HG03095 (cell line): ENCODE results near the gene CHCHD5.
"Not testable (repeated sequence)": the region's sequence is repeated elsewhere in the genome, so short reads cannot be mapped to it uniquely, and the experiment has no call there.

Source experiments
- ATAC-seq: cut with Tn5 transposase; IDR thresholded peaks from one replicate; pipeline ENCODE4 v1.9.1; 2021; ENCODE audit warnings: moderate library complexity; ENCODE audit not compliant: unreplicated experiment

Gene CHCHD5

DNA sequence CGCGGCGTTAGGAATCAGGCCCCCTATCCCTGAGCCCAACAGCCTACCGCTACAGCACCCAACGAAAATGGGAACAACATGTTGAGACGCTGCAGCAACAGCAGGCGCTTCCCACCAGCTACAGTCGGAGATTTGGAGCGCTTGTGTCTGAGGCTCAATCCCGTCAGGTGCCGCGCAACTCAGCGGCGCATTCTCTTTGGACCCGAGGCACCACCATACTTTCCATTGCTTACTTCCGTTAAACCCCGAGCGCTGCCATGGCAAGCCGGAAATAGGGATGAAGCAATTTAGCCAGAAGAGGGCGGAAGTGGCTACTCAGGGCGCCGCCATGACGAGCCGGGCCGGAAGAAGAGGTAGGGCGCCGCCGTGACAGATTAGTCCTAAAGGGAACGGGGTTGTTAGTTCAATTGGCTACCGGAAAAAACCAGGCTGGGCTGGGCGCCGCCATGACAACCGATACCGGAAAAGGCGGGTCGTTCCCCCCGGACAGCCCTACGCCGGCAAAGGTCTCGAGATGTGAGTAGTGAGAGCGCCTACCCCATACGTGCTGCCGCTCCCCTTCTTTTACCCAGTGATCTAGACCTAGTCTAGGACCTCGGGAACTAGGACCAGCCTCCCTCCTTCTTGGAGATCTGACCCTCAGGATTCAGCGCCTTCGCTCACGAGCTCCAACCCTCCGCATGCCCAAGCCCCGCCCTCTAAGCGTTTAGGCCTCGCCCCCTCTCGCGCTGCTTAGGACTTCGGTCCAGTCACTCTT is at the start of gene CHCHD5:
Gene CHCHD5, plus strand, starts transcription at position 476 of the 757 bp plus-strand sequence. Its CDS starts 39 bp downstream, at position 515.
- ATAC-seq, result peak; percentile 79

DNA sequence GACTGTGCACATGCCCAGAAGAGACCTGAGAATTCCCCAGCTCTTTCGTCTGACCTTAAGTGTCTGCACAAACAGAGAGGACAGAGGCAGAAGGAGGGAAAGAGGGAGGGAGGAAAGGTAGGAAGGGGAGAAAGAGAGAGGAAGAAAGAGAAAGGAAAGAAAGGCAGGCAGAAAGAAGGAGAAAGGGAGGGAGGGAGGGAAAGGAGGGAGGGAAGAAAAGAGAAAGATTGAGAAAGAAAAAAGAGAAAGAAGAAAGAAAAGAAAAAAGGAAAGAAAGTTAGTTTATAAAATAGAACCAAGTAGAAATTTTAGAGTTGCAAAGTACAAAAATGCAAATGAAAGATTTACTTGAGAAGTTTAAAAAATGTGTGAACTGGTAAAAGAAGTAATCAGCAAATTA is 49.6 kb upstream of the CHCHD5 start:
- no peak for ATAC-seq

DNA sequence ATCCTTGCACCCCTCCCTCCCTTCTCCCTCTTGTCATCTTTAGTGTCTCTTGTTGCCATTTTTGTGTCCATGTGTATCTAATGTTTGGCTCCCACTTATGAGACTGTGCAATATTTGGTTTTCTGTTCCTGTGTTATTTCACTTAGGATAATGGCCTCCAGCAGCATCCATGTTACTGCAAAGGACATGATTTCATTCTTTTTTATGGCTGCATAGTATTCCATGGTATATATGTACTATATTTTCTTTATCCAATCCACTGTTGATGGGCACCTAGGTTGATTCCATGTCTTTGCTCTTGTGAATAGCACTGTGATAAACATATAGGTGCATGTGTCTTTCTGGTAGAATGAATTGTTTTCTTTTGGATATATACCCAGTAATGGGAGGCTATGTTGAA is 47.7 kb upstream of the CHCHD5 start:
- not testable (repeated sequence) for ATAC-seq

DNA sequence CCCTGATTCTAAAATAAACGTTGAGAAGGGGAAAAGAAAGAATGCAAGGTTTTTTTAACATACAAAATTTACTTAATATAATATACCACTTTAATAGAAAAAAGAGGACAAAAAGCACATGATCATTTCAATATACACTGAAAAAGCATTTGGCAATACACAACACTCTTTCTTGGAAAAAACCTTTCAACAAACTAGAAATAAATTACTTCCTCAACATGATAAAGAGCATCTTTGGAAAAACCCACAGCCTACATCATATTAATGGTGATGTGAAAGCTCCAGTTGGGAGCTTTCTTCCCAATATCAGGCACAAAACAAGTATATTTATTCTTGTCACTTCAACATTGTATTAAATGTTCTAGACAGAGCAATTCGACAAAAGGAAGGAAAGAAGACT is 45.1 kb upstream of the CHCHD5 start:
- ATAC-seq, result no peak

DNA sequence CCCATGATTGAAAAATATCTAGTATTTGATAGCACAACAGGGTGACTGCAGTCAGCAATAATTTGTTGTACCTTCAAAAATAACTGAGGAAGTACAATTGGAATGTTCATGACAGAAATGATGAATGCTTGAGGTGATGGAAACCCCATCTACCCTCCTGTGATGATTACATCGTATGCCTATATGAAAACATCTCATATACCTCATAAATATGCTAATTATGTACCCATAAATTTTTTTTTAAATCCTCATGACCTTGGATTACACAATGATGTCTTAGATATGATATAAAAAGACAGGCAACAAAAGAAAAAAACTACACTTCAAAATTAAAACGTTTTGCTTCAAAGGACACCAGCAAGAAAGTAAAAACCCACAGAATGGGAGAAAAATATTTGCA is 43.5 kb upstream of the CHCHD5 start:
- no peak for ATAC-seq

- ATAC-seq, result peak; percentile 55
Measured at GRCh38 chr2:112541315-112542122, 42.9 kb upstream of the CHCHD5 start.

DNA sequence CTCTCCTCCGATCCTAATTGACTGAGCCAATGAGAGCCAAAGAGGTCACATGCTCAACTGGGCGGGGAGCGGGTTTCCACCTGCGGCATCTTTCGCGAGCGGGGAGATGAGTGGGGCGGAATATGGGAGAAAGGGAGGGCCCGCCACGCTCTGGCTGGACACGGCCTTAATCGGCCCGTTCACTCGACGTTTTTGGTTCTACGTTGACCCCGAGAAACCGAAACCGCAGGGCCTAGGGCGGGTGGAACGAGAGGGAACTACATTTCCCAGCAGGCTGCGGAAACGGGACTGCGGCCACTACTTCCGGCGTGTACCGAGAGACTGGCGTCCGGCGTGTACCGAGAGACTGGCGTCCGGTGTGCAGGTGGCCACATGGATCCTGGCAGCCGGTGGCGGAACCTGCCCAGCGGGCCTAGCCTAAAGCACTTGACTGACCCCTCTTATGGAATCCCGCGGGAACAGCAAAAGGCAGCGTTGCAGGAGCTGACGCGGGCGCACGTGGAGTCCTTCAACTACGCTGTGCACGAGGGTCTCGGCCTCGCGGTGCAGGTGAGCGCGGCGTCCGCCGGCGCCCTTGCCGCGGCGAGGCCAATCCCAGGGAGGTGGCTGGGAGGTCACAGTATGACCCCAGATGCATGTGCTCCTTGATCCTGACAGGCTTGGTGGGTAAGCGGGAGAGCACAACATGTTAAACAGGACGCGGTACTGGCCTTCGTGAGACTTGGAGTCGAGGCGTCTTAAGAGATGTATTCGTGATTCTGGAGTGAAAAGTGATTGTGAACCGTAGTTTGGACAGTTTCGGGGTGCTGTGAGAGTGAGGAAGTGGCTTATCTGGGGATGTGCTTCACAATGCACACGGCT is 42.1 kb upstream of the CHCHD5 start, which contains the start of gene POLR1B:
Gene POLR1B, plus strand, starts transcription at position 343 of the 861 bp plus-strand sequence. Its CDS starts 30 bp downstream, at position 373.
- ATAC-seq, result peak; percentile 80

- no peak for ATAC-seq
Measured at GRCh38 chr2:112542984-112543661, 41.3 kb upstream of the CHCHD5 start.

GRCh38 chr2:112547333-112547732 is 37.1 kb upstream of the CHCHD5 start:
- ATAC-seq, result no peak

GRCh38 chr2:112548980-112549379 is 35.4 kb upstream of the CHCHD5 start:
- no peak for ATAC-seq

DNA sequence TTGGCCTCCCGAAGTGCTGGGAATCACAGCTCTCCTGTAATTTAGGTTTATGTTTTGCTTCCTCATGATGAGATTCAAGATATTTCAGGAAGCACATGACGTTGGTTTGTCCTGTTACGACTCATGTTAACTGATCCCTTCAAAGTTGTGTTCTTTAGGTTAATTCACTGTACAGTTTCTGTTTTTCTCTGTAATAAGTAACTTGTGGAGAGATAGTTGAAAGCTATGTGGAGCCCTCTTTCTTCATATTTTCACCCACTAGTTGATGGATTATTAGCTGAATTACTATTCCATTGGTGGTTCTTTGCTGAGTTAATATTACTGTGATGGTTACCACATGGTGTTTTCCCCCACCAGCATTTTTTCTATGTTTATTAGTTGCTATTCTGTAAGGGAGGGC is 18.3 kb upstream of the CHCHD5 start:
- no peak for ATAC-seq

DNA sequence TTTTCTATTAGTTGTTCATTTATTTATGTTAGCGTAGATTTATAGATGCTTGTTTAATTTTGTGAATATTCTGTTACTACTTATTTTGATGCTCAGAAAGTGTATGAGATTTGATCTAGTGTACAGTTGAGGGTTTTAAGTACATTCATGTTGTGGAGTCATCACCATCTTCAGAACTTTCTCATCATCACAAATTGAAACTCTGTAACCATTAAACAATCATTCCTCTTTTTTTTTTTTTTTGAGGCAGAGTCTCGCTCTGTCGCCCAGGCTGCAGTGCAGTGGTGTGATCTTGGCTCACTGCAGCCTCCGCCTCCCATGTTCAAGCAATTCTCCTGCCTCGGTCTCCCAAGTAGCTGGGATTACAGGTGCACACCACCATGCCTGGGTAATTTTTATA is 17.9 kb upstream of the CHCHD5 start:
- ATAC-seq, result not testable (repeated sequence)

DNA sequence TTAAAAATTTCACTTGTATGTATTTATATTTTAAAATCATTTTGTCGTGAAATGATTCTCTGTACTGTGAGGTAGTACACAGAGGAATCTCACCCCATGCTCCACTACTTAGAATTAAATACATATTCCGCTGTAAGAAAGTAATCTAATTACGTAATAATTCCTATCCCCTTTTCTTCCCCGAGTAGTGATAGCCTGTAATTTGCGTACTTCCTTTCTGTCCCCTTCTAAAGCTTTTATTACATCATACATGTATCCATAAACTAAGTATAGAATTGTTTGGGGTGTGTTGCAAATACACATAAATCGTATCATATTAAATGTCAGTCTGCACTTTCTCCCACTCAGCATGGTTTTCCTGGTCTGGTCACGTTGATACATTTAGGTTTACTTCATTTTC is 12.4 kb upstream of the CHCHD5 start:
- ATAC-seq, result no peak

- no peak for ATAC-seq
Measured at GRCh38 chr2:112577756-112578155, 6.7 kb upstream of the CHCHD5 start.

- no peak for ATAC-seq
Measured at GRCh38 chr2:112579241-112579640, 5.2 kb upstream of the CHCHD5 start.

DNA sequence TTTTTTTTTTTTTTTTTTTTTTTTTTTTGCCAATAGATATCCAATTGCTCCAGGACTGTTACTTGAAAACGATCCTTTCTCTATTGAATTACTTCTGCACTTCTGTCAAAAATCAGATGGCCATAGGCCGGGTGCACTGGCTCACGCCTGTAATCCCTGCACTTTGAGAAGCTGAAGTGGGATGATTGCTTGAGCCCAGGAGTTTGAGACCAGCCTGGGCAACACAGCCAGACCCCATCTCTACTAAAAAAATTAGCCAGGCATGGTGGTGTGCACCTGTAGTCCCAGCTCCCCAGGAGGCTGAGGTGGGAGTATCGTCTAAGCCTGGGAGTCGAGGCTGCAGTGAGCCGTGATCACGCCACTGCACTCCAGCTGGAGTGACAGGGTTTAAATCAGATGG is 4.3 kb upstream of the CHCHD5 start:
- no peak for ATAC-seq

DNA sequence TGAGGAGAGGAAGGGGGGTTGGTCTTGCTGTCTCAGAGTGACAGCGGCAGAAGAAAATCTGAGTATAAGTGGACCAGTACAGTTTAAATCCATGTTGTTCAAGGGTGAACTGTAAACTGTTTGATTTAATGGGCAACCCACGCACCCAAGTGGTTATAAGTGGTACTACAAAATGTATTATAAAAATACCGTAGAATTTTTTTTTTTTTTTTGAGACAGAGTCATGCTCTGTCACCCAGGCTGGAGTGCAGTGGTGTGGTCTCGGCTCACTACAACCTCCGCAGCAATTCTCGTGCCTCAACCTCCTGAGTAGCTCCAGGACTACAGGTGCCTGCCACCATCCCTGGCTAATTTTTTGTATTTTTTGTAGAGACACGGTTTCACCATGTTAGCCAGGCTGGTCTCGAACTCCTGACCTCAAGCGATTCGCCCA is 2.1 kb upstream of the CHCHD5 start:
- ATAC-seq, result no peak

DNA sequence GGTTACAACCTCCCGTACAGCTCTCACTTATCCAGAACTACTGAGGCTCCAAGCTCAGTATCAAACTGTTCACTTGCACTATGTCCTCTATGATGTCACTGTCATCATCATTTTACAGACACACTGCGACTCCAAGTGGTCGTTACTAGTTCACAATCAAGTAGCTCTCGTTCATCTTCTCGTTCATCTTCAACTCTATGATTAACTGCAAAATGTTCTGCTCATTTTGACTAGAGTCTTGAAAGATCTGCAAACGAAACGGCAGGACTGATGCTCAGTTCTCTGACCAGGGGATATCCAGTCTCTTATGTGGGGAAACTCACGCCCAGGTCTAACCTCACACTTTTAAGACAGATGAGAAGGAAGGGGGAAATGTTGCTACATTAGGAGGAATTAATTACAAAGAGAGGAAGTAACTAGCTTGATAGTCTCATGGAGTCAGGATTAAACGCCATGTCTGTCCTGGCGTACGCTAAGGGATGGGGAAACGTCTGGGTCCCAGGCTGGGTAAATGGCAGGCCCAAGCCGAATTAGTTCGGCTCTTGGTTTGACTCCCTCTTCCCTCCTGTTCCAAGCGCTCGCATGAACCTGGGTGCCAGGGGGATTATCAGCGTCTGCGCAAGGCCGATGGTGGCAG is 794 bp upstream of the CHCHD5 start:
- no peak for ATAC-seq

DNA sequence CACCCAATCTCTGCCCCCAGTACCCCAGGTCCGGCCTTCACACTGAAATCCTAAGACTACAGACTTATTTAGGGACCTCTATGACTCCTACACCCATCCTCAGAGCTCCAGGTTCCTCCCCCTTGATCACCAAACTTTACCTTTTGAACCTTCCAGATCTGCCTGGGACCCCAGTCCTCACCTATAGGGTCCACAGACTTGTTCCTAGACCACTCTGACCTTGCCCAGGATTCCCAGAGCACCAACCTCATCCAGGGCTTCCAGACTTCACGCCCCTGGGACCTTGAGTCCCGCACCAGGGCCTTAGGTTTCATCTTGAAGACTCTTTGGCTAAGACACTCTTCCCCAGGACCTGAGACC is 462 bp downstream of the CHCHD5 start:
- no peak for ATAC-seq

- ATAC-seq, result no peak
Measured at GRCh38 chr2:112585400-112585799, 991 bp downstream of the CHCHD5 start.
